Panc1 (cell line): ENCODE measurements around the gene OR1K1. TPM values are rescaled to one million over a fixed set of nuclear protein-coding genes. Genes with fewer than 3 reads are reported as not detected.

Experiments
- ATAC-seq: fragments of 200-7000 bp; cut with Tn5 transposase; 2 replicates; pipeline ENCODE4 v1.9.1; 2020; ENCODE audit warnings: mild to moderate bottlenecking, moderate library complexity
- BruUV-seq: library from RNA; stranded (reverse); fragments of 400-500 nt; replicated peaks from 2 replicates; lab custom pipeline; 2021; lab: Mats Ljungman, UMichigan
- CTCF ChIA-PET: fragments of 300-600 bp; sonication (Branson Sonifier 250); formaldehyde crosslinking; loops from one replicate; lab custom pipeline; 2022; ENCODE audit warnings: antibody characterized with exemption; lab: Charles Lee
- POLR2A ChIA-PET: fragments of 300-600 bp; sonication (Branson Sonifier 250); formaldehyde crosslinking; loops from one replicate; lab custom pipeline; 2022; ENCODE audit warnings: antibody characterized with exemption; lab: Charles Lee
- DNase-seq: peaks from one replicate; pipeline ENCODE4 v3.0.0-alpha.2; 2010; ENCODE audit warnings: low read depth, low spot score
- H3K27ac ChIP-seq: 2 replicates; pipeline ENCODE4 v1.5.1; 2011; ENCODE audit warnings: mild to moderate bottlenecking, low read length, inconsistent platforms
- H3K27me3 ChIP-seq: fragments of 200-500 bp; sonication (Bioruptor generic); 2 replicates; pipeline ENCODE4 v1.6.0; 2014; ENCODE audit warnings: low read length, inconsistent platforms; ENCODE audit not compliant: control insufficient read depth, insufficient read depth
- H3K36me3 ChIP-seq: fragments of 200-500 bp; sonication (Bioruptor generic); 2 replicates; pipeline ENCODE4 v1.5.1; 2014; ENCODE audit warnings: inconsistent platforms, mild to moderate bottlenecking, low read length, moderate library complexity; ENCODE audit not compliant: control insufficient read depth, insufficient read depth
- H3K4me1 ChIP-seq: 2 replicates; pipeline ENCODE4 v1.5.1; 2011; ENCODE audit warnings: inconsistent platforms, mild to moderate bottlenecking, low read length, moderate library complexity; ENCODE audit not compliant: control insufficient read depth, insufficient read depth
- H3K4me3 ChIP-seq, 2 experiments: 2 replicates each; pipeline ENCODE4 v1.5.1; 2011 to 2012; ENCODE audit warnings: low read depth in 2 of 2, low read length in 2 of 2, mild to moderate bottlenecking in 2 of 2, inconsistent platforms in 1 of 2, moderate library complexity in 1 of 2
- H3K9me3 ChIP-seq: fragments of 200-500 bp; sonication (Bioruptor generic); 2 replicates; pipeline ENCODE4 v1.5.1; 2014; ENCODE audit warnings: low read depth, mild to moderate bottlenecking, inconsistent platforms, low read length, moderate library complexity; ENCODE audit not compliant: control insufficient read depth, insufficient read depth
- CTCF ChIP-seq: fragments of 450-650 bp; IDR thresholded peaks from 2 replicates; pipeline ENCODE4 v1.5.1; 2017; ENCODE audit warnings: mild to moderate bottlenecking
- POLR2AphosphoS5 ChIP-seq: IDR thresholded peaks from 2 replicates; pipeline ENCODE4 v1.6.1; 2012; ENCODE audit warnings: mild to moderate bottlenecking, low read depth, low read length, moderate library complexity
- REST ChIP-seq, 2 experiments: IDR thresholded peaks; 2 replicates each; pipeline ENCODE4 v1.6.1; 2011 to 2012; ENCODE audit warnings: low read depth in 2 of 2, control low read depth in 1 of 2, low read length in 1 of 2, mild to moderate bottlenecking in 1 of 2, moderate library complexity in 1 of 2; ENCODE audit not compliant: insufficient read depth in 1 of 2
- SIN3A ChIP-seq: IDR thresholded peaks from 2 replicates; pipeline ENCODE4 v1.6.1; 2012; ENCODE audit warnings: low read depth, mild to moderate bottlenecking, low read length, moderate library complexity, borderline replicate concordance; ENCODE audit not compliant: insufficient read depth
- TCF7L2 ChIP-seq: IDR thresholded peaks from 2 replicates; pipeline ENCODE4 v1.6.1; 2011; ENCODE audit warnings: mild to moderate bottlenecking, low read depth, low read length, inconsistent platforms
- in situ Hi-C: cut with HindIII; loops from 2 replicates; pipeline ENCODE4 v1.10.0; 2016; ENCODE audit warnings: low sequenced_read_pairs, low pct_unique_long_range_greater_than_20kb
- intact Hi-C: fragments of 100-400 bp; cut with micrococcal nuclease; formaldehyde crosslinking; loops from one replicate; pipeline ENCODE4 v1.10.0; 2022; ENCODE audit not compliant: unreplicated experiment
- total RNA-seq: library from RNA; stranded (reverse); gene quantifications from one replicate; pipeline ENCODE4 v1.2.1, GENCODE V29; 2021; ENCODE audit not compliant: unreplicated experiment

Gene OR1K1
- total RNA-seq, 1 experiment from 2014 or later, result not detected

- Histone ChIP-seq H3K9me3 (no peaks in the 10 kb centered on the region), H3K4me1 (no peaks in the 10 kb centered on the region), H3K27ac (no peak overlapping the region), H3K4me3 (no peak overlapping the region), H3K36me3 (no peaks in the 10 kb centered on the region), H3K27me3 (no peaks in the 10 kb centered on the region)
- ATAC-seq (no peak), DNase-seq (no peak)
- no peak for TF ChIP-seq SIN3A
- CTCF ChIA-PET, result no interaction called here
- POLR2A ChIA-PET, result no interaction called here
- intact Hi-C loops, result no loop called here
- in situ Hi-C loops, result no loop called here
- BruUV-seq, result no TSS peak
Measured at GRCh38 chr9:122785269-122785668, 14.7 kb upstream of the OR1K1 start.

- ChIA-PET POLR2A (no interaction called here), CTCF (no interaction called here)
- intact Hi-C loops (no loop called here), in situ Hi-C loops (no loop called here)
- no peak for DNase-seq
- TF ChIP-seq SIN3A (no peak), REST (IDR thresholded peaks at IDR 0.05; ENCODE audit: insufficient read depth in 1 of 2, low read depth in 2 of 2, low read length in 1 of 2) (no peak), CTCF (no peak), POLR2AphosphoS5 (no peak), TCF7L2 (no peak)
- no peaks in the 10 kb centered on the region for H3K36me3 ChIP-seq
- no peaks in the 10 kb centered on the region for H3K27me3 ChIP-seq
- no peak for ATAC-seq
- H3K4me3 ChIP-seq, result no peak overlapping the region
- no peaks in the 10 kb centered on the region for H3K9me3 ChIP-seq
- no peaks in the 10 kb centered on the region for H3K4me1 ChIP-seq
- BruUV-seq, result no TSS peak
- H3K27ac ChIP-seq, result no peak overlapping the region
Measured at GRCh38 chr9:122786338-122786737, 13.6 kb upstream of the OR1K1 start.

GRCh38 chr9:122788831-122789230, 11.1 kb upstream of the OR1K1 start, which contains the start of gene OR5C1:
OR5C1 (plus strand) TSS chr9:122788933; CDS start chr9:122788933, 0 bp downstream.
- BruUV-seq, result no TSS peak
- no peak within 1 kb of the TSS for H3K4me3 ChIP-seq
- no peaks in the 10 kb centered on the region for H3K36me3 ChIP-seq
- ATAC-seq (no peak), DNase-seq (no peak)
- in situ Hi-C loops (no loop called here), intact Hi-C loops (no loop called here)
- no peaks in the 10 kb centered on the region for H3K27me3 ChIP-seq
- H3K4me1 ChIP-seq, result no peaks in the 10 kb centered on the region
- TF ChIP-seq SIN3A (no peak), TCF7L2 (no peak)
- H3K27ac ChIP-seq, result no peak within 1 kb of the TSS
- H3K9me3 ChIP-seq, result no peaks in the 10 kb centered on the region
- POLR2A ChIA-PET, result no interaction called here
- CTCF ChIA-PET, result no interaction called here
